K562 (cell line): ENCODE results near the gene OTUB2. TPM values are rescaled to one million over a fixed set of nuclear protein-coding genes. Genes with fewer than 3 reads are reported as not detected.

Experiments used
- ATAC-seq: fragments of 200-7000 bp; cut with Tn5 transposase; 3 replicates; pipeline ENCODE4 v1.9.1; 2020; ENCODE audit warnings: moderate library complexity
- BruUV-seq: library from RNA; stranded (reverse); fragments of 400-500 nt; replicated peaks from 2 replicates; lab custom pipeline; 2021; lab: Mats Ljungman, UMichigan
- CTCF ChIA-PET: fragments of 300-600 bp; formaldehyde crosslinking; extraction: SDS; loops from one replicate; lab custom pipeline; 2021; ENCODE audit warnings: low intra/inter-chr PET ratio; lab: Yijun Ruan, JAX
- POLR2A ChIA-PET: fragments of 300-600, 350-650 bp; sonication (Branson Sonifier 250); formaldehyde crosslinking; extraction: SDS; loops from one replicate; lab custom pipeline; 2021; ENCODE audit warnings: antibody characterized with exemption, inconsistent platforms; lab: Yijun Ruan, JAX
- DNase-seq, 4 experiments: peaks; one replicate each; pipeline versions ENCODE4 v3.0.0 to v3.0.0-alpha.2; 2011 to 2018; ENCODE audit warnings: low spot score in 3 of 4, mixed read lengths in 3 of 4; ENCODE audit errors: extremely low read depth in 1 of 4
- FAIRE-seq: peaks from 2 replicates; lab custom pipeline; 2011; peaks lifted over from hg19 to GRCh38; lab: Jason Lieb, UNC
- H2AFZ ChIP-seq: 2 replicates; pipeline ENCODE4 v1.6.0; 2011; ENCODE audit warnings: low read depth, low read length, control low read depth, inconsistent platforms
- H3K27ac ChIP-seq: fragments of 200-600 bp; 3 replicates; pipeline ENCODE4 v1.8.0; 2011; ENCODE audit warnings: low read depth, mild to moderate bottlenecking, control low read depth, inconsistent platforms, low read length, moderate library complexity, mixed read lengths; ENCODE audit errors: extremely low read depth
- H3K27me3 ChIP-seq, 2 experiments: fragments of 300-600 bp in 1 of 2; 2 replicates in 1 of 2; 3 replicates in 1 of 2; pipeline versions ENCODE4 v1.6.0 to v1.8.0; 2011; ENCODE audit warnings: inconsistent platforms in 2 of 2, low read length in 2 of 2, mild to moderate bottlenecking in 1 of 2, mixed read lengths in 1 of 2, moderate library complexity in 1 of 2; ENCODE audit not compliant: control insufficient read depth in 2 of 2, insufficient read depth in 2 of 2
- H3K36me3 ChIP-seq: fragments of 300-600 bp; 3 replicates; pipeline ENCODE4 v1.8.0; 2011; ENCODE audit warnings: mild to moderate bottlenecking, low read length, inconsistent platforms; ENCODE audit not compliant: control insufficient read depth, insufficient read depth
- H3K4me1 ChIP-seq, 2 experiments: fragments of 200-600 bp in 1 of 2; replicated peaks in 1 of 2; 2 replicates in 1 of 2; 3 replicates in 1 of 2; pipeline versions ENCODE4 v1.5.1 to v1.8.0; 2011; ENCODE audit warnings: inconsistent platforms in 2 of 2, low read length in 2 of 2, mild to moderate bottlenecking in 1 of 2, mixed read lengths in 1 of 2, moderate library complexity in 1 of 2; ENCODE audit not compliant: control insufficient read depth in 2 of 2, insufficient read depth in 2 of 2
- H3K4me2 ChIP-seq: 2 replicates; pipeline ENCODE4 v1.6.1; 2011; ENCODE audit warnings: low read length, control low read depth, inconsistent platforms, mixed read lengths; ENCODE audit not compliant: insufficient read depth
- H3K4me3 ChIP-seq: fragments of 200-600 bp; sonication (generic), shearing (Covaris generic); 2 replicates; pipeline ENCODE4 v1.5.1; 2016; ENCODE audit warnings: control low read depth, inconsistent platforms
- H3K79me2 ChIP-seq: fragments of 200-600 bp; 3 replicates; pipeline ENCODE4 v1.8.0; 2011; ENCODE audit warnings: low read length, inconsistent platforms; ENCODE audit not compliant: control insufficient read depth, insufficient read depth
- H3K9ac ChIP-seq, 2 experiments: 2 replicates each; pipeline versions ENCODE4 v1.6.0 to v1.6.1; 2011; ENCODE audit warnings: low read depth in 2 of 2, low read length in 2 of 2, control low read depth in 1 of 2, inconsistent platforms in 1 of 2, mild to moderate bottlenecking in 1 of 2, mixed read lengths in 1 of 2; ENCODE audit not compliant: insufficient read depth in 1 of 2
- H3K9me1 ChIP-seq: one replicate; pipeline ENCODE4 v1.6.0; 2011; ENCODE audit warnings: inconsistent platforms, mild to moderate bottlenecking, low read length, moderate library complexity; ENCODE audit not compliant: control insufficient read depth, insufficient read depth
- H3K9me3 ChIP-seq: replicated peaks from 2 replicates; pipeline ENCODE4 v1.5.1; 2011; ENCODE audit warnings: low read depth, low read length, inconsistent platforms; ENCODE audit not compliant: control insufficient read depth, insufficient read depth
- H4K20me1 ChIP-seq: replicated peaks from 2 replicates; pipeline ENCODE4 v1.6.1; 2011; ENCODE audit warnings: low read length, inconsistent platforms, mixed read lengths; ENCODE audit not compliant: control insufficient read depth, insufficient read depth
- ARID1B ChIP-seq: fragments of 450-650 bp; IDR thresholded peaks from 2 replicates; pipeline ENCODE4 v1.6.1; 2016; ENCODE audit warnings: antibody characterized with exemption, mild to moderate bottlenecking, inconsistent platforms
- ARID2 ChIP-seq: fragments of 450-650 bp; IDR thresholded peaks from 2 replicates; pipeline ENCODE4 v1.6.1; 2017; ENCODE audit warnings: antibody characterized with exemption, mild to moderate bottlenecking
- BRCA1 ChIP-seq, 2 experiments: fragments of 450-650 bp in 1 of 2; sonication (generic) in 1 of 2; formaldehyde crosslinking in 1 of 2; IDR thresholded peaks; 2 replicates each; pipeline versions ENCODE4 v1.5.0 to v1.6.1; 2017 to 2020; ENCODE audit warnings: mild to moderate bottlenecking in 1 of 2, missing genetic modification reagents in 1 of 2
- CAMTA2 ChIP-seq: fragments of 250-450 bp; sonication (Bioruptor Pico); conservative IDR thresholded peaks from 2 replicates; pipeline ENCODE4 v1.5.1; 2022
- FUS ChIP-seq: fragments of 200-400 bp; formaldehyde crosslinking; optimal IDR thresholded peaks from 2 replicates; pipeline ENCODE3; 2017; ENCODE audit warnings: low read depth, low read length
- HOXB6 ChIP-seq: fragments of 250-450 bp; sonication (Bioruptor Pico); IDR thresholded peaks from 2 replicates; pipeline ENCODE4 v1.5.1; 2022; ENCODE audit warnings: mild to moderate bottlenecking, borderline replicate concordance
- LCOR ChIP-seq: sonication (generic); formaldehyde crosslinking; IDR thresholded peaks from 2 replicates; pipeline ENCODE4 v1.8.0; 2022; ENCODE audit warnings: mild to moderate bottlenecking, missing genetic modification reagents
- MTA1 ChIP-seq: fragments of 450-650 bp; IDR thresholded peaks from 2 replicates; pipeline ENCODE4 v1.6.1; 2017; ENCODE audit warnings: borderline replicate concordance
- NCOA2 ChIP-seq, 2 experiments: fragments of 450-650 bp; IDR thresholded peaks; 2 replicates each; pipeline ENCODE4 v1.6.1; 2018; ENCODE audit warnings: mild to moderate bottlenecking in 2 of 2, moderate library complexity in 1 of 2; ENCODE audit not compliant: partially characterized antibody in 2 of 2
- SMAD3 ChIP-seq: fragments of 450-650 bp; formaldehyde crosslinking; conservative IDR thresholded peaks from 2 replicates; pipeline ENCODE4 v1.4.0; 2020; ENCODE audit warnings: mild to moderate bottlenecking
- SMARCA4 ChIP-seq: fragments of 450-650 bp; IDR thresholded peaks from 2 replicates; pipeline ENCODE4 v1.6.1; 2016
- SP2 ChIP-seq: IDR thresholded peaks from 2 replicates; pipeline ENCODE4 v1.6.1; 2011; ENCODE audit warnings: mild to moderate bottlenecking, low read depth, low read length, moderate library complexity; ENCODE audit not compliant: poor library complexity, severe bottlenecking; ENCODE audit errors: extremely low read depth
- STAT5A ChIP-seq: IDR thresholded peaks from 2 replicates; pipeline ENCODE4 v1.6.1; 2012; ENCODE audit warnings: low read length, inconsistent platforms, borderline replicate concordance
- ZNF217 ChIP-seq: sonication (generic); formaldehyde crosslinking; IDR thresholded peaks from 2 replicates; pipeline ENCODE4 v1.8.0; 2022; ENCODE audit warnings: mild to moderate bottlenecking, missing genetic modification reagents
- ZZZ3 ChIP-seq: fragments of 450-650 bp; IDR thresholded peaks from 2 replicates; pipeline ENCODE4 v1.6.1; 2016; ENCODE audit warnings: antibody characterized with exemption, mild to moderate bottlenecking, moderate library complexity
- WGBS: fragments of 100-300 bp; shearing (Covaris generic); methylation state at CpG from one replicate; pipeline ENCODE4 v1.1.6; 2016; ENCODE audit warnings: low coverage, mixed read lengths; ENCODE audit not compliant: insufficient coverage; ENCODE audit errors: missing lambda C conversion rate; 5-methylcytosine and 5-hydroxymethylcytosine counted together
- in situ Hi-C: fragments of 300-500 bp; cut with MboI; formaldehyde crosslinking; loops from 4 replicates; pipeline ENCODE4 v1.15.0; 2018; ENCODE audit warnings: inconsistent platforms, mixed read lengths
- intact Hi-C: fragments of 100-400 bp; cut with micrococcal nuclease; formaldehyde crosslinking; loops from 2 replicates; pipeline ENCODE4 v1.14.2; 2022
- polyA plus RNA-seq, 8 experiments: library from polyadenylated mRNA; depleted of rRNA in 4 of 8; stranded (reverse) in 5 of 8; unstranded in 3 of 8; fragments of >200 nt; fragmentation: Nextera tagmentation in 2 of 8; fragmentation: Illumina TruSeq in 1 of 8; extraction: Ambion mirVana in 2 of 8; extraction: Trizol in 1 of 8; gene quantifications; 2 replicates each; pipeline versions ENCODE4 v1.2.1 to v1.2.3, GENCODE V29; 2011 to 2014; ENCODE audit warnings: inconsistent platforms in 1 of 8, missing spikeins in 1 of 8
- total RNA-seq, 7 experiments: library from RNA; depleted of rRNA in 6 of 7; stranded (reverse); fragments of >200 nt in 6 of 7; fragmentation: Illumina TruSeq in 2 of 7; extraction: Trizol in 2 of 7; gene quantifications; 2 replicates each; pipeline versions ENCODE4 v1.2.1 to v1.2.3, GENCODE V29; 2011 to 2021; ENCODE audit warnings: low replicate concordance in 1 of 7
- TF ChIP-seq, protein P1 (sequence below): fragments of 450-650 bp; formaldehyde crosslinking; conservative IDR thresholded peaks from 2 replicates; pipeline ENCODE4 v1.4.0; 2022; ENCODE audit warnings: mild to moderate bottlenecking, missing genetic modification characterization
- TF ChIP-seq, protein P2 (sequence below): sonication (generic); formaldehyde crosslinking; IDR thresholded peaks from 2 replicates; pipeline ENCODE4 v1.8.0; 2022; ENCODE audit warnings: mild to moderate bottlenecking, missing genetic modification reagents
- TF ChIP-seq, protein P3 (sequence below): fragments of 250-450 bp; sonication (Bioruptor Pico); IDR thresholded peaks from 2 replicates; pipeline ENCODE4 v1.5.0; 2021; ENCODE audit warnings: mild to moderate bottlenecking, moderate library complexity

The OTUB2 gene
- total and polyA plus RNA-seq, 9 of the 15 experiments (the other 6 are each of a cell fraction or from before 2014, with no cell fraction given) = 0.01 to 0.31 (median 0.11) TPM

DNA sequence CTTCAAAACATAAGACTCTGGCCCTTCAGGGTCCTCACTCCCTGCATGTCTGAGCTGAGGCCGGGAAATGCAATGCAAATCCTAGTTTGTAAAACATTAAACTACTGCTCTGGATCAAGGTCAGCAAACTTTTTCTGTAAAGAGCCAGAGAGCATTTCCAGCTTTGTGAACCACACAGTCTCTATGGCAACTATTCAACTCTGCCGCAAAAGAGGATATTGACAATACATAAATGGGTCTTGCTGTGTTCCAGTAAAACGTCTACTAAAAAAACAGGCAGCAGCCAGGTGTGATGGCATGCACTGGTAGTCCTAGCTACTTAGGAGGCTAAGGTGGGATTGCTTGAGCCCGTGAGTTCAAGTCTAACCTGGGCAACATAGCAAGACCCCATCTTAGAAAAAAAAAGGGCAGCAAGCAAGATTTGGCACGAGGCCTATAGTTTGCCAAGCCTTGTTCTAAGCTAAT lies 32.6 kb downstream of the OTUB2 start:
- ChIA-PET POLR2A (interaction anchor here (0.8 kb wide), 1 partner anchor 116 kb away, joined by 3 read pairs; no protein-coding TSS in a partner anchor), CTCF (no interaction called here)
- H3K9me1 ChIP-seq = no peaks in the 10 kb centered on the region
- no peak overlapping the region for H2AFZ ChIP-seq
- H3K9me3 ChIP-seq = no peaks in the 10 kb centered on the region
- H3K9ac ChIP-seq = no peak overlapping the region
- in situ Hi-C loops = no loop called here
- H3K79me2 ChIP-seq = peaks cover 15% of the 10 kb centered on the region; the same call in 2 of the 3 replicates
- H3K4me2 ChIP-seq = no peak overlapping the region
- peaks cover 5% of the 10 kb centered on the region; the same call in 1 of the 2 replicates for H4K20me1 ChIP-seq
- no peaks in the 10 kb centered on the region for H3K27me3 ChIP-seq
- WGBS = 98% methylated on average over 5 of the region's 5 CpGs
- H3K4me3 ChIP-seq = no peak overlapping the region
- no peaks in the 10 kb centered on the region for H3K4me1 ChIP-seq
- FAIRE-seq (no peak), DNase-seq (no peak), ATAC-seq (no peak)
- TF ChIP-seq HOXB6 (CRISPR knock-in tag) = no peak
- no peak for TF ChIP-seq BRCA1 (IDR thresholded peaks at IDR 0.05)
- TF ChIP-seq BRCA1 (CRISPR knock-in tag; IDR thresholded peaks at IDR 0.05) = no peak
- no peak for TF ChIP-seq ARID1B
- TF ChIP-seq NCOA2 (IDR thresholded peaks at IDR 0.05; ENCODE audit: partially characterized antibody in 2 of 2) = no peak
- no peak for TF ChIP-seq SP2
- TF ChIP-seq ZNF217 = no peak
- TF ChIP-seq SMARCA4 = no peak
- no peak for TF ChIP-seq CAMTA2 (CRISPR knock-in tag)
- TF ChIP-seq LCOR = no peak
- TF ChIP-seq FUS = no peak
- TF ChIP-seq, protein P1, sequence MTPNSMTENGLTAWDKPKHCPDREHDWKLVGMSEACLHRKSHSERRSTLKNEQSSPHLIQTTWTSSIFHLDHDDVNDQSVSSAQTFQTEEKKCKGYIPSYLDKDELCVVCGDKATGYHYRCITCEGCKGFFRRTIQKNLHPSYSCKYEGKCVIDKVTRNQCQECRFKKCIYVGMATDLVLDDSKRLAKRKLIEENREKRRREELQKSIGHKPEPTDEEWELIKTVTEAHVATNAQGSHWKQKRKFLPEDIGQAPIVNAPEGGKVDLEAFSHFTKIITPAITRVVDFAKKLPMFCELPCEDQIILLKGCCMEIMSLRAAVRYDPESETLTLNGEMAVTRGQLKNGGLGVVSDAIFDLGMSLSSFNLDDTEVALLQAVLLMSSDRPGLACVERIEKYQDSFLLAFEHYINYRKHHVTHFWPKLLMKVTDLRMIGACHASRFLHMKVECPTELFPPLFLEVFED (CRISPR knock-in tag) = no peak
- no peak for TF ChIP-seq STAT5A
- TF ChIP-seq SMAD3 = no peak
- TF ChIP-seq, protein P2, sequence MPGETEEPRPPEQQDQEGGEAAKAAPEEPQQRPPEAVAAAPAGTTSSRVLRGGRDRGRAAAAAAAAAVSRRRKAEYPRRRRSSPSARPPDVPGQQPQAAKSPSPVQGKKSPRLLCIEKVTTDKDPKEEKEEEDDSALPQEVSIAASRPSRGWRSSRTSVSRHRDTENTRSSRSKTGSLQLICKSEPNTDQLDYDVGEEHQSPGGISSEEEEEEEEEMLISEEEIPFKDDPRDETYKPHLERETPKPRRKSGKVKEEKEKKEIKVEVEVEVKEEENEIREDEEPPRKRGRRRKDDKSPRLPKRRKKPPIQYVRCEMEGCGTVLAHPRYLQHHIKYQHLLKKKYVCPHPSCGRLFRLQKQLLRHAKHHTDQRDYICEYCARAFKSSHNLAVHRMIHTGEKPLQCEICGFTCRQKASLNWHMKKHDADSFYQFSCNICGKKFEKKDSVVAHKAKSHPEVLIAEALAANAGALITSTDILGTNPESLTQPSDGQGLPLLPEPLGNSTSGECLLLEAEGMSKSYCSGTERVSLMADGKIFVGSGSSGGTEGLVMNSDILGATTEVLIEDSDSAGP = no peak
- TF ChIP-seq MTA1 = no peak
- TF ChIP-seq ZZZ3 = no peak
- no peak for TF ChIP-seq ARID2
- TF ChIP-seq, protein P3, sequence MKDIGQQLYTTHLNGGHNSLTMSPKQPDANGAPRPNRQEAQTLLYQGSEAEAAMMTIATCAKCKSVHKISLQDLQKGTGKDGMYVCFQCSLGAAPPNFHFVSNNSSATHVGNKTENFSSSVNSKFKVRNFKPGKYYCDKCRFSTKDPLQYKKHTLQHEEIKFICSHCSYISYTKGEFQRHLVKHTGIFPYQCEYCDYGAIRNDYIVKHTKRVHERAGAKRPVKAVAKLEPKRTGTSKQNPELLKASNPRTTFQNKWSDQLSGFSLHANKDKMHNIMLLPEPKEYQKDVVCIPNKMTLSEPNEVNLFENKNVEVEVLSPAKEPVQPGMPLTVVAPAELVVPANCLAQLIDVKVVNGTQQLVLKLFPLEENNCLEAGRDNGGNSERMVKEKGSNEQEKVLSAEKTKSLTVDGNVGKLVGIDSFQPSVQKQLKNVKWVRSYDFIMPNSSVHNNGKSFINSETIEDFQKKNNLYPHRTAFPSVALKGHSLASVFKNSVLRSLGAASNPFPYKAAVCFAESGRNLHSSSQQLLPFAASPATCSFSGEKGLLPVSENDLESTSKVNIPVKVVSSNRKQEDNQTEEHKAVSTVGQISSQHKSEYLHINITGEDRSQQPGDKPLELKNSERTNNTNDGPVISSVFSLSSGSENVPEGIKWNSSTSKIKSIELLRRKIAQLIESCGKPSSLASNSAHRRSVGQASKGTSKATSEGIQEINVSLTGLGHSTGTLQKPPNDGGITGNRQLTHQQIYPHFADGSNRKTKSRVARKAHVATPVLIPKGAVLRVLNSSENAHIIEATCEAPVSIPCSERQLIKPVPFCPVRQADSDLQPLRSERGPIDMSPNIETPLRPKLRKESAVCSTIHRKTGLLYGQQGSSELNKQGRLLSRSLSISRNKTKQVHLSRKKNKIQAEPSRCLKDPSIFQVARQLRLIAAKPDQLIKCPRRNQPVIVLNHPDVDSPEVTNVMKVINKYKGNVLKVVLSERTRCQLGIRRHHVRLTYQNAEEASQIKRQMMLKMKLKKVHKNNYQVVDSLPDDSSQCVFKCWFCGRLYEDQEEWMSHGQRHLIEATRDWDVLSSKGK (CRISPR knock-in tag) = no peak
- no peak overlapping the region for H3K27ac ChIP-seq
- BruUV-seq = no TSS peak
- intact Hi-C loops = no loop called here
- peaks cover 94% of the 10 kb centered on the region for H3K36me3 ChIP-seq
